Measurements from ENCODE around the gene AKR1A1.
"Not testable (repeated sequence)": the region's sequence is repeated elsewhere in the genome, so short reads cannot be mapped to it uniquely, and the experiment has no call there.

Gene AKR1A1

GRCh38 chr1:45570631-45571030 lies 20.0 kb downstream of the AKR1A1 start:
- DNase-seq = no peak

- no peak for DNase-seq
These were observed 22.7 kb downstream of the AKR1A1 start for GRCh38 chr1:45573231-45573804.

GRCh38 chr1:45574105-45574626 lies 23.5 kb downstream of the AKR1A1 start:
- no peak for DNase-seq

GRCh38 chr1:45583264-45583665 lies 32.6 kb downstream of the AKR1A1 start:
- peak; percentile 97 for DNase-seq

DNA sequence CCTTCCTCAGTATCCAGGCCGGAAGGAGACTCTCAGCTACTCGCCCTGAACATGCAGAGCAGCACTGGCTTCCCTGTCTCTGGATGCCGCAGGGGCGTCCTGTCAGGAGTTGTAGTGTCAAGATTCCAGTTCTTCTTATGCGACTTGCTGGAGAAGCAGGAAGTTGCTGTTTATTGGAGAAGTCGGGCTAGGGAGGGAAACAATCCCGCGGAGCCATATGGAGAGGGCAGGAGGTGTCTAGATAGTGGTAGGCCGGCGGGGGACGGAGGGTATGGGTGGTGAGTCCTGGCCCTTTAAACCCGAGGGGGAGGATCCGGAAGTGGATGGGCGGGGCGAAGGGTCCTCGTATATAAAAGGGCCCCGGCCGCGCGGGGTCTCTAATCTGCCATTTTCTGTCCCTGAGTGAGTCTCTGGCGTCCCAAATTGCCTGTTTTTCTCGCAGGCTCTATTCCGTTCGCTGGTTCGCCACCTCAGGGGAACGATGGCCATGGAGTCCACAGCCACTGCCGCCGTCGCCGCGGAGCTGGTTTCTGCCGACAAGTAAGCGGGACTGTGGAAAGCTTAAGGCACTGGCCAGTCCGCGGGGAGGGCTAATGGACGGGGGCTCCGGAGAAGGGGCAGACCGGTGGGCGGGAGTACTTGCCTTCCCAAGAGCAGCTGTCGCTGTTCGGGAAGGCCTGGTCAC lies 33.2 kb downstream of the AKR1A1 start, which contains the start of gene NASP:
TSS of gene NASP (plus strand) at position 376 of the 685 bp plus-strand sequence. CDS start at position 482, 106 bp downstream.
- DNase-seq = peak; percentile 94

DNA sequence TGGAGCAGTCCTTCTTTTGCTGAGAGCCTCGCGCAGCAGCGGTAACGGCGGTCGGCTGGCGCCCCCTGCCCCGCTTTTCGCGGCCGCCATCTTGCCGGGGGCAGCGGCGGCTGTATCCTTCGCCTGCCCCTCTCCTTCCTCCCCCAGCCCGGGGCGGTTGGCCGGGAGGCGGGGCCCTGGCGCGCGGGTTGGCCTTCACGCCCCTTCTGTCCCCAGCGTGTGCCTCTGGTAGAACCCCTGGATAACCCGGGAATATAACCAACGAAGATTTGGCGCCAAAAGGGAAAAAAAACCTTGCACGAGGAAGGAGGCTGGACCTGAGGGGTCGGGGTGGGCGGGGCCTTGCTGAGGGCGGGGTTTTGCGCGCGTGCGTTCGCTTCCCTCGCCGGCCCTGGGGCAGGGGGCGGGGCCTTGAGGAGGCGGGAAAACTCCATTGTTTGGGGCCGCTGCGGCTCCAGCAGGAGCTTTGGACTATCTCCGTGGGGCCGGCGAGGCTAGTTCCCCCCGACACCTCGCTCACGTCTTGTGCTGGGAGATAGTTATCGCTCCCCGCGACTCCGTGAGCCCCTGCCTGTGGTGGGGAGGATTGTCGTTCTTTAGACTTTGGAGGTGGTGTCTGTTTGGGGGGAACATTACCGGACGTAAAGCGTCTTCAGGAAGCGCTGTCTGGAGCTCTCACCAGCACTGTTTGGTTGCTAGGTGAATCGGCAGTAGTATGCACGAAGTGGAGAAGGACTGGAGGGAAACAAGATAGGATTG lies 33.9 kb downstream of the AKR1A1 start:
- peak; percentile 88 for DNase-seq

DNA sequence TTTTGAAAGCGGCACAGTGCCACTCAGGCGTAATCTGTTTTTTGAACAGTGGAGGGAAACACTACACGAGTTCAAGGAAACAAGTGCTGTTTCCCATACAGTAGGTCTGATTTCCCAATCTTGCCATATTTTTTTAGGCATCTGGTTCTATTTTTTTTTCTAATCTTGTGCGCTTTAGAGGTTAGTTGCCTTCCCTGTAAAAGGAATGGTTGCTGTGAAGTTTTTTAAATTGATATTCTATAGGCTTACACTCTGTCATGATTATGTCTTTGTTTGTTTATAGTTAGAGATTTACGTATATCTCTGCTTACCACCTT lies 34.4 kb downstream of the AKR1A1 start:
- DNase-seq = no peak

DNA sequence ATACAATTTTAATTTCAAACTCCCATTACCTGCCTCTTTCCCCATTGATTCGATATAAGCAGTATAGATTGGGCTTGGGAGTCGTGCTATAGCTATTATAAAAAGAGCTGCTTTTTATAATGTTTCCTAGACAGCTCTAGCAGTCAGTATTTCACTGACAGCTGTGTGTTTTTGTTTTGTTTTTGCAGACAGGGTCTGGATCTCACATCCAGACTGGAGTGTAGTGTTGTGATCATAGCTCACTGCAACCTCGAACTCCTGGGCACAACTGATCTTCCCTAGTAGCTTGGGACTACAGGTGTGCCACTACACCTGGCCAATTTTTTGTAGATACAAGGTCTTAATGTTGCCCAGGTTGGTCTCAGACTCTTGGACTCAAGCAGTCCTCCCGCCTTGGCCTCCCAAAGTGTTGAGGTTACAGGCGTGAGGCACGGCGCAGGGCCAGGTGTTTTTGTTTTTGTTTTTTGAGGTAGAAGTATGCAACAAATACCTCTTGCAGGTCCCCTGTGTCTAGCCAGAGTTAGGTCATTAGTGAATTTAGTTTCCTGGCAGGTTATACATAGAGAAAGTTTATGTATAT lies 35.0 kb downstream of the AKR1A1 start:
- DNase-seq = no peak

DNA sequence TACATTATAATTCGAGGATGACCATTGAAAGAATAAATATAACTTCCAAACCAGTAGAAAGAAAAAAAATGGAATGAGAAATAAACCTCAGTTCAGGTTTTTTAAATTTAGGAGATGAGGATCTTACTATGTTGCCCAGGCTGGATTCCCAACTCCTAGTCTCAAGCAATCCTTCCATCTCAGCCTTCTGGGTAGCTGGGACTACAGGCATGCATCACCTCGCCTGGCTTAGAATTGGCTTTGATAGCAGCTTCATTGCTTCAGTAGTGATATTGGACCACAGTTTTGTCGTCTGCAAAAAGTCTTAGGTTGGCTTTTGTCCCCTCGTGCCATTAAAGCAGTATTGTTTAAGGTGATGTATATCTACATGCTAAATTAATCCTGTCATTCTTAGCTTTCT lies 36.1 kb downstream of the AKR1A1 start:
- DNase-seq = no peak

GRCh38 chr1:45589861-45590260 lies 39.2 kb downstream of the AKR1A1 start:
- no peak for DNase-seq

DNA sequence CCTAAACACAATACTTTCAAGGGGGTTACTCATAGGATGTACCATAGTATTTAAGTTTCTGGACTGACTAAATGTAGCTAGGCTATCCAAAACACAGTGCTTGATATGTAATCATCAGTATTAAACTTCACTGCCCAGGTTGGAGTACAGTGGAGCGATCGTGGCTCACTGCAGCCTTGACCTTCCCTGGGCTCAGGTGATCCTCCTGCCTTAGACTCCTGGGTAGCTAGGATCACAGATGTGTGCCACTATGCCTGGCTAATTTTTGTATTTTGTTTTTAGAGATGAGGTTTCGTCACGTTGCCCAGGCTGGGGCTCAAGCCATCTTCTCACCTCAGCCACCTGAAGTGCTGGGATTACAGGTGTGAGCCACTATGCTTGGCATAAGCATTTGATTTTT lies 43.8 kb downstream of the AKR1A1 start:
- DNase-seq = no peak

- DNase-seq = not testable (repeated sequence)
These were observed 46.1 kb downstream of the AKR1A1 start for GRCh38 chr1:45596765-45597164.

DNA sequence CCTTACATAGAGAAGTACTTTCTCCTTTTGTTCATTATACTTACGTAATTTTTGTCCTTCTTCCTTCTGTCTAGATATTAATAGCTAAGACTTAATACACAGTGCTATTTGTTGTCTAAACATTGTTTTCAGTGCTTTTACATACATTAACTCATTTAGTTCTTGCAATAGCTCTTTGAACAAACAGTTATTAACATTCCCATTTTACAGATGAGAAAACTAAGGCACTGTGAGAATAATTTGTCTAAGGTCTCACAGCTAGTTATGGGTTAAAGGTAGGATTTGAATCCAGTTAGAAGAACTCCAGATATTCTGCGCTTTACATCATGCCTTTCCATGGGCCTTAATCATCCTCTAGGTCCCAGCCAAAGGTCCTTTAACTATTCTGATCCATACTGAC lies 53.6 kb downstream of the AKR1A1 start:
- DNase-seq = no peak

DNA sequence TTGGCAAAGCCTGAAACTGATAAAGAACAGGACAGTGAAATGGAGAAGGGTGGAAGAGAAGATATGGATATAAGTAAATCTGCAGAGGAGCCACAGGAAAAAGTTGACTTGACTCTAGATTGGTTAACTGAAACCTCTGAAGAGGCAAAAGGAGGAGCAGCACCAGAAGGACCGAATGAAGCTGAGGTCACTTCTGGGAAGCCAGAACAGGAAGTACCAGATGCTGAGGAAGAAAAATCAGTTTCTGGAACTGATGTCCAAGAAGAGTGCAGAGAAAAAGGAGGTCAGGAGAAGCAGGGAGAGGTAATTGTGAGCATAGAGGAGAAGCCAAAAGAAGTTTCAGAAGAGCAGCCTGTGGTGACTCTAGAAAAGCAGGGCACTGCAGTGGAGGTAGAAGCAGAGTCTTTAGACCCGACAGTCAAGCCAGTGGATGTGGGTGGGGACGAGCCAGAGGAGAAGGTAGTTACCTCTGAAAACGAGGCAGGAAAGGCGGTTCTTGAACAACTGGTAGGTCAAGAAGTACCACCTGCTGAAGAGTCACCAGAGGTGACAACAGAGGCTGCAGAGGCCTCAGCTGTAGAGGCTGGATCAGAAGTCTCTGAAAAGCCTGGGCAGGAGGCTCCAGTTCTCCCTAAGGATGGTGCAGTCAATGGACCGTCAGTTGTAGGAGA lies 56.9 kb downstream of the AKR1A1 start:
- DNase-seq = no peak

GRCh38 chr1:45608175-45609156 lies 57.8 kb downstream of the AKR1A1 start:
- DNase-seq = no peak

- no peak for DNase-seq
These were observed 60.1 kb downstream of the AKR1A1 start for GRCh38 chr1:45610589-45611226.

DNA sequence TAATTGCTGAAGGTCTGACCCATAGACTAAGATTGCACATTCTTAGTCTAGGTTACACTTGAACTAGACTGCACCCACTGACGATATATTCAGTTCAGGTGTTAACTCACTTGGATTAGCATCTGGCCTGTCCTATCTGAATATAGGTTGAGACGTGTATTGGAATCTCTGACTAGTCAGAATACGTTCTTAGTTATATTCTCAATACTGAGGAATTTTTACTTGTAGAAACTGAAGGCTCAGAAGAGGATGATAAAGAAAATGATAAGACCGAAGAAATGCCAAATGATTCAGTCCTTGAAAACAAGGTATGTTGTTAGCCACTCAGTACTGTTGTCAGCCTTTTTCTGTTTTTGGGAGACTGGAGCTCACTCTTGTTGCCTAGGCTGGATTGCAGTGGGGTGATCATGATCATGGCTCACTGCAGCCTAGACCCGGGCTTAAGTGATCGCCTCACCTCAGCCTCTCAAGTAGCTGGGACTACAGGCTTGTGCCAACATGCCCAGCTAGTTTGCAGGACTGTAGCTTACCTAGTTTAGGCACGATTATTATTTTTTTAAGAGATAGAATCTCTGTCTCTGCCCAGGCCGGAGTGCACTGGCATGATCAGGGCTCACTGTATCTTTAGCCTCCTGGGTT lies 62.4 kb downstream of the AKR1A1 start:
- no peak for DNase-seq

DNA sequence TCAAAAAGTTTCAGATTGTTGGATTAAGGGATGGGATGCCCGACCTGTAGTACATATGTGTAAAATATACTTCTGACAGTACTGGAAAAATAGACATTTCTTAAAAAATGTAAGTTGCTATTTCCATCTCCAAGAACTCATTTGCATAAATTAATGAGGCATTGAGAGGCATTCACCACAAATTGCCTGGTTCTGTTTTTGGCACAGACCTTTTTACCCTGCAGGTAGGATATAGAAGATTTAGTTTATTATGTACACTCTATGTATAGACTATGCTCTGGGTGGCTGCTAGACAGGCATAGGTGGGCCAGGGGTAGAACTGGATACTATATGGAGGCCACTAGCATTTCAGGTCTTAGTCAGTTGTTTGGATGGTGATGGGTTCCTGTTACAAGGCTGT lies 65.3 kb downstream of the AKR1A1 start:
- DNase-seq = no peak

DNA sequence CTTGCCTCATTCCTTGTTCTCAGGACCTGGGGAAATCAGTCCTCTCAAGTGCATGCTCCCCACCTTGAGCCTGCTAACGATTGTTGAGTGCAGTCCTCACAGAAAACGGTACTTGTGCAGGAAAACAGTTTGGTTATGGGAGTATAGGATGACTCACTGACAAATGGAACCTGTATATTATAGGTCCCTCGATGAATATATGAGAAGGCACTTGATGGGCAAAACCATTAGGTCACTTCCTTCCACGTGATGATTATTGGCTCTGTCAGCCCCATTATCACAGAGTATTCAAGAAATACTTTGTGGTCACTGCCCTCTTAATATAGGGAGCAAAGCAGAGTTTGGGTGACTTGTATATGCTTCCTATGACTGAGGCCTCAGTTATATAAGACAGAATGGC lies 67.0 kb downstream of the AKR1A1 start:
- DNase-seq = no peak

- DNase-seq = no peak
These were observed 68.7 kb downstream of the AKR1A1 start for GRCh38 chr1:45619149-45619921.

Data from CD4-positive, alpha-beta T cell treated with Interleukin-17A for 1 hour (primary cell).